Non-pigmented ciliary epithelial cell (primary cell): ENCODE measurements around the gene FKBP10.

Source experiments
- DNase-seq: peaks from one replicate; pipeline ENCODE4 v3.0.0-alpha.2; 2010; ENCODE audit warnings: low read depth

Gene FKBP10

GRCh38 chr17:41784207-41784744, 28.5 kb upstream of the FKBP10 start:
- no peak for DNase-seq

- DNase-seq, result no peak
Measured at GRCh38 chr17:41785091-41785858, 27.5 kb upstream of the FKBP10 start.

GRCh38 chr17:41785859-41786226, 27.0 kb upstream of the FKBP10 start:
- DNase-seq, result no peak

- DNase-seq, result peak; percentile 97
Measured at GRCh38 chr17:41786227-41787020, 26.4 kb upstream of the FKBP10 start, which contains the start of gene JUP. Gene JUP (minus strand): TSS chr17:41786711. CDS start chr17:41771854, 14,857 bp downstream.

- DNase-seq, result no peak
Measured at GRCh38 chr17:41787021-41787418, 25.8 kb upstream of the FKBP10 start.

GRCh38 chr17:41792845-41793783, 19.7 kb upstream of the FKBP10 start:
- no peak for DNase-seq

- DNase-seq, result no peak
Measured at GRCh38 chr17:41793784-41794539, 18.8 kb upstream of the FKBP10 start.

- no peak for DNase-seq
Measured at GRCh38 chr17:41794540-41794975, 18.2 kb upstream of the FKBP10 start.

GRCh38 chr17:41796121-41796895, 16.5 kb upstream of the FKBP10 start:
- no peak for DNase-seq

GRCh38 chr17:41797377-41797776, 15.4 kb upstream of the FKBP10 start:
- no peak for DNase-seq

- no peak for DNase-seq
Measured at GRCh38 chr17:41799366-41799765, 13.4 kb upstream of the FKBP10 start.

- no peak for DNase-seq
Measured at GRCh38 chr17:41800601-41801373, 12.0 kb upstream of the FKBP10 start.

GRCh38 chr17:41801374-41802271, 11.2 kb upstream of the FKBP10 start:
- DNase-seq, result no peak

- no peak for DNase-seq
Measured at GRCh38 chr17:41803049-41804020, 9.5 kb upstream of the FKBP10 start.

- DNase-seq, result no peak
Measured at GRCh38 chr17:41806685-41807445, 5.9 kb upstream of the FKBP10 start.
